GM19395 (cell line): ENCODE data around the gene KLK15.
"Not testable (repeated sequence)": the region's sequence is repeated elsewhere in the genome, so short reads cannot be mapped to it uniquely, and the experiment has no call there.

Source experiments
- ATAC-seq: cut with Tn5 transposase; IDR thresholded peaks from one replicate; pipeline ENCODE4 v1.9.1; 2021; ENCODE audit warnings: mild to moderate bottlenecking, moderate library complexity; ENCODE audit not compliant: unreplicated experiment

The KLK15 gene

GRCh38 chr19:50797781-50798658, 35.4 kb downstream of the KLK15 start:
- no peak for ATAC-seq

GRCh38 chr19:50797429-50797780, 36.0 kb downstream of the KLK15 start:
- ATAC-seq: no peak

DNA sequence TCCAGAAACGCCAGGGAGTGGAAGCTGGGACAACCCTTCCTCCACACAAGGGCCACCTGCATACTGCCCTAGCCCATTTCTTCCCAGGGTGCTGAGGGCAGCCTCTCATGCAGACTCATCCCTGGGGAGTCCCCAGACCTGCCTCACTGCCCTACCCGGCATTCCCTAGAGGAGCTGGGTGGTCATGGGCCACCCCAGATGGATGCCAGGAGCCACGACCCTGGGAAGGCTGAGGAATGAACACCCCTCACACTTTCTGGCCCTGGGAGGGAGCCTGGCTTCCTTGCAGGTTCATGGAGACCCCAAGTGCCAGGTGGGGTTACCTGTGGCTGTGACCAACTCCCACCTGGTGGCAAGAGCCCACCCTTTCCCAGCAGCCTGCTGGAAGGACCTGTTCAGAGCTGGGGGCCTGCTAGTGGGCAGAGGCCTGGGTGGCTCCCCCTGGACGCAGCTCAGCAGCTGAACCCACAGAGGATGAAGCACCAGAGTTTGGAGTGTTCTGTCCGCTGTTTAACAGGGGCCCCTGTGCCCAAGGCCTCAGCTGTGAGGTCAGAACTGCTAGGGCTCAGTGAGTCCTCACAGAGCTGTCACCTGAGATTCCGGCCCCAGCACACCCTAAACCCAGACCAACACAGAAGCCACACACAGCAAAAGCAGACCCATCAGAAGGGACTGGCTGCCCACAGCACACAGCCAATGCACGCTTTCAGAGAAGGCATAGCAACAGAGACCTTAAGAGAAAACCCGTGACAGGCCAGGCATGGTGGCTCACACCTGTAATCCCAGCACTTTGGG, 36.5 kb downstream of the KLK15 start:
- no peak for ATAC-seq

- ATAC-seq: no peak
Measured at GRCh38 chr19:50796128-50796633, 37.2 kb downstream of the KLK15 start.

GRCh38 chr19:50795664-50796073, 37.7 kb downstream of the KLK15 start:
- ATAC-seq: no peak

DNA sequence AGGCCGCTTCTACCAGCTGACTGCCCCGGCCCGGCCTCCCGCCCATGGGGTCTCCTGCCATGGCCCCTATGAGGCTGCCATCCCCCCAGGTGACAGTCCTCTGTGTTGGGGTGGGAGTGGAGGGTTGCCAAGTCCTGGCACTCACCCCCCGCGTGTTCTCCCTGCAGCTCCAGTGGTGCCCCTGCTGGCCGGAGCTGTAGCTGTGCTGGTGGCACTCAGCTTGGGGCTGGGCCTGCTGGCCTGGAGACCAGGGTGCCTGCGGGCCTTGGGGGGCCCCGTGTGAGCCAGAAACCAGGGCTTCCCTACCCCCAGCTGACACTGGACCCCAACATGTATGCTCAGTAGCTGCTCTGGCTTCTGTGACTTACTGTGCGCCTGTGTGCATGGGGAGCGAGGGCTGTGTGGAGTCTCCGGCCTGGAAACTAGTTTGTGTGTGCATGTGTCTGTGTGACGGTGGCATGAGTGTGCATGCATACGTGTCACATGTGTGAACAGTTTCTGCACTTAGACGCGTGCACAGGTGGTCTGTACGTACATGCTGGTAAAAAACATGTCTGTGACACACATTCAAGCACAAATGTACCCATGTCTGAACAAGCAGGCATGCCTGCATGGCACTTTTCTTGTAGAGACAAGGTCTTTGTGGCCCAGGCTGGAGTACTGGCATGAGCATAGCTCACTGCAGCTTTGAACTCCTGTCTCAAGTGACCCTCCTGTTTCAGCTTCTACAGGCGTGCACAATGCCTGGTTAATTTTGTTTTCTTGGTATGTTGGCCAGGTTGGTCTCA, 38.3 kb downstream of the KLK15 start:
- no peak for ATAC-seq

DNA sequence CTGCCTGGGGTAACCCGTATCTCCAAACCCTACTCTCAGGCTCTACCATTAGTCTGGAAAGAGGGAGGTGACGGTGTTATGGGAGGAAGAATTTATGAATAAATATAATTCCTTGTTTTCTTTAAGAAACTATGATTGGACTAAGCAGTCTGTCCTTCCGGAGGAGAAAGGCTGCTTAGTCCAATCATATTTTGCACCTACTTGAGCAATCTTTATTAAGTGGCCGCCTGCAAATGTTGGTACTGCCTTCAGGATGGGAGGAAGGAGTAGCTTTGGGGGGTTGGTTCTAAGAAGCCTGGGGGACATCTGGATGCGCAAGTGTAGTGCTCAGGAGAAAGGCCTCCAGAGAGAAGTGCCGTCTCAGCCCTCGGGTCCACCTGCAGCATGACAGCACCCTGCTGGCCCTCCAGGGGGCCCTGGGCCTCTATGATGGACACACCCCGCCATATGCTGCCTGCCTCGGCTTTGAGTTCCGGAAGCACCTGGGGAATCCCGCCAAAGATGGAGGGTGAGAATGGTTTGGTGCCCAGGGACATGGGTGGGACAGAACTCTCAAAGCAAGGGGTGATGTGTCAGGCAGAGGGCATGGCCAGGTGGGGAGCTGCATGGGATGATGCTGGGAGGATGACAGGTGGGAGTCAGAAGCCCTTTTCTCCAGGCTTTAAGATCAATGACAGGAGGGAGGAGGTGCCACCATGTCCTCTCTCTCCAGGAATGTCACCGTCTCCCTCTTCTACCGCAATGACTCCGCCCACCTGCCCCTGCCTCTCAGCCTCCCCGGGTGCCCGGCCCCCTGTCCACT, 39.1 kb downstream of the KLK15 start:
- no peak for ATAC-seq

- no peak for ATAC-seq
Measured at GRCh38 chr19:50793558-50794065, 39.8 kb downstream of the KLK15 start.

GRCh38 chr19:50792272-50793250, 40.8 kb downstream of the KLK15 start:
- ATAC-seq: no peak

DNA sequence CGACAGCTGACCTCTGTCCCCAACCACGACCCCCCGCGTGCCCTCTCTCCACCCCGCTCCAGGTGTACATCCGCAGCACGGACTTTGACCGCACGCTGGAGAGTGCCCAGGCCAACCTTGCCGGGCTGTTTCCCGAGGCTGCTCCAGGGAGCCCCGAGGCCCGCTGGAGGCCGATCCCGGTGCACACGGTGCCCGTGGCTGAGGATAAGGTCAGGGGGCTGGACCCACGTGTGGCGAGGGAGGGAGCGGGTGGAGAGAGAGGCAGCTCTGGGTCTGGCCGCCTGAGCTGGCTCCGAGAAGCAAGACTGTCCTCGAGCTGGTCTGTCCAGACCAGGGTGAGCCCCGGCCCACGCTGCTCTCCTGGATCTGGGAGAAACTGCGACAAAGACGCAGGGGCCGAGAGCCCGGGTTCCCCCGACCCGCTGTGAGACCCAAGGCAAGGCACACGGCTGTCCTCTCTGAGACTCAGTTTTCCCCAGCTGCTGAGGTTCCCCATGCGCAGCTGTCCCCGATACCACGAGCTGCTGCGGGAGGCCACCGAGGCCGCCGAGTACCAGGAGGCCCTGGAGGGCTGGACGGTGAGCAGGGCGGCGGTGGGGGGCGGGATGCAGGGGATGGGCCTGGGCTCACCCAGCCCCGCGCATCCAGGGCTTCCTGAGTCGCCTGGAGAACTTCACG, 41.6 kb downstream of the KLK15 start:
- ATAC-seq: no peak

DNA sequence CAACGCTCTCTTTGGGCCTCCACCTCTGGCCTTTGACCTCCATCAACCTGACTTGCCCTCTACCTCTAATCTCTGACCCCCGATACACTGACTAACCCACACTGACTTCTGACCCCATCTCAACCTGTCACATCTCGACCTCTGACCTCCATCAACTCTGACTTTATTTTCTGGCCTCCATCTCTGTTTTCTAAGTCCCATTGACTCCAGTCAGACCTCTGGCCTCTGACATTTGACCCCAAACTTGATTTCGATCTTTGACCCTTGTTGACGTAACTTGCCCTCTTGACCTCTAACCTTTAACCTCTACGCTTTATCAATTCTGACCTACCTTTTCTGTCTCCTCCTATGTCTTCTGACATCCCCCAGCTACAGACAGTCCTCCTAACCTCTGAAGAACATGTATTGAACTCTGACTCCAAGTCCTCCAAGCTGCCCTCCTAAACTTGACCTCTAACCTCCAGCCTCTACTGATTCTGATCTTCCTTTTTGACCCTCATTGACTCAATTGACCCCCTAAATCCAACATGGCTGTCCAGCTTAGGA, 42.4 kb downstream of the KLK15 start:
- ATAC-seq: no peak

DNA sequence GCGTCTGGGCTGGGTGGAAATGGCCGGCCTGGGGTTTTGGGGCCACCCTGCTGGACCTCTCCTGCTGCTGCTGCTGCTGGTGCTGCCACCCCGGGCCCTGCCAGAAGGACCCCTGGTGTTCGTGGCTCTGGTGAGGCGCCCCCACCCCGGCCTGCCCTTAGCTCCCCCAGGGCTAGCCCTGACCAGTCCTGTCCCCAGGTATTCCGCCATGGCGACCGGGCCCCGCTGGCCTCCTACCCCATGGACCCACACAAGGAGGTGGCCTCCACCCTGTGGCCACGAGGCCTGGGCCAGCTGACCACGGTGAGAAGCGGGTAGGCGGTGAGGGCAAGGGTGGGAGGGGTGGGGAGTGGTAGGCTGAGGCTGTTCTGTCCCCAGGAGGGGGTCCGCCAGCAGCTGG, 43.0 kb downstream of the KLK15 start, which contains the start of gene ACP4:
TSS of gene ACP4 (plus strand) at position 20 of the 400 bp plus-strand sequence. CDS start at position 20, 0 bp downstream.
- ATAC-seq: no peak

GRCh38 chr19:50785329-50785728, 48.0 kb downstream of the KLK15 start:
- ATAC-seq: no peak

DNA sequence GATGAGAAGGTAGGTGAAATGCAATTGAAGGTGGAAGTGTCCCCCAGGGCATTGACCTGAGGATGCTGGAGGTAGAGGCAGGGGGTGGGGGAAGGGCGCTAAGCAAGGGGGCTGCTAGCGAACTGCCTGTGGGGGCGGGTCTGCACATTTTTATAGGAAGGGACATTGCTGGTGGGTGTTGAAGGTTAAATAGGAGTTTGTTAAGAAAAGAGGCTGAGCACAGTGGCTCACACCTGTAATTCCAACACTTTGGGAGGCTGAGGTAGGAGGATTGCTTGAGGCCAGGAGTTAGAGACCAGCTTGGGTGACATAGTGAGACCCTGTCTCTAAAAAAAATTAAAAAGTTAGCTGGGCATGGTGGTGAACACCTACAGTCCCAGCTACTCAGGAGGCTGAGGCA, 48.7 kb downstream of the KLK15 start:
- no peak for ATAC-seq

GRCh38 chr19:50783848-50784152, 49.6 kb downstream of the KLK15 start:
- ATAC-seq: not testable (repeated sequence)

- ATAC-seq: no peak
Measured at GRCh38 chr19:50780753-50781435, 52.5 kb downstream of the KLK15 start.
